SK-N-SH (cell line): ENCODE data around the gene UNC45A. TPM values are rescaled to one million over a fixed set of nuclear protein-coding genes. Genes with fewer than 3 reads are reported as not detected.
"Not testable (repeated sequence)": the region's sequence is repeated elsewhere in the genome, so short reads cannot be mapped to it uniquely, and the experiment has no call there.

ENCODE experiments used
- CTCF ChIA-PET: fragments of 300-600, 350-600 bp; formaldehyde crosslinking; extraction: SDS; loops from one replicate; lab custom pipeline; 2021; lab: Yijun Ruan, JAX
- POLR2A ChIA-PET: fragments of 350-600 bp; sonication (Branson Sonifier 250); formaldehyde crosslinking; extraction: SDS; loops from one replicate; lab custom pipeline; 2020; ENCODE audit warnings: antibody characterized with exemption, inconsistent platforms; lab: Yijun Ruan, JAX
- DNase-seq: peaks from one replicate; pipeline ENCODE4 v3.0.0; 2012
- H2AFZ ChIP-seq: fragments of 200-600 bp; sonication (generic); 2 replicates; pipeline ENCODE4 v1.8.1; 2016; ENCODE audit warnings: antibody characterized with exemption, mild to moderate bottlenecking, low read depth
- H3F3A ChIP-seq: fragments of 200-600 bp; sonication (generic); replicated peaks from 2 replicates; pipeline ENCODE3; 2016; ENCODE audit warnings: antibody characterized with exemption, mild to moderate bottlenecking; ENCODE audit not compliant: insufficient read depth
- H3K27ac ChIP-seq, 2 experiments: fragments of 200-500 bp in 1 of 2; fragments of 200-600 bp in 1 of 2; sonication (Bioruptor generic) in 1 of 2; sonication (generic), shearing (Covaris generic) in 1 of 2; 2 replicates each; pipeline versions ENCODE4 v1.5.1 to v1.6.1; 2014 to 2016; ENCODE audit warnings: low read depth in 2 of 2, inconsistent platforms in 1 of 2, low read length in 1 of 2, mild to moderate bottlenecking in 1 of 2, mixed read lengths in 1 of 2
- H3K27me3 ChIP-seq: fragments of 200-600 bp; sonication (generic), shearing (Covaris generic); 2 replicates; pipeline ENCODE4 v1.6.1; 2016; ENCODE audit warnings: mixed run types; ENCODE audit not compliant: insufficient read depth
- H3K36me3 ChIP-seq, 2 experiments: fragments of 200-500 bp in 1 of 2; fragments of 200-600 bp in 1 of 2; sonication (Bioruptor generic) in 1 of 2; sonication (generic) in 1 of 2; replicated peaks in 1 of 2; 2 replicates each; pipeline versions ENCODE3 to v1.5.1; 2014 to 2016; ENCODE audit warnings: low read length in 1 of 2, mild to moderate bottlenecking in 1 of 2; ENCODE audit not compliant: insufficient read depth in 2 of 2, control insufficient read depth in 1 of 2
- H3K4me1 ChIP-seq, 2 experiments: fragments of 200-500 bp in 1 of 2; fragments of 200-600 bp in 1 of 2; sonication (Bioruptor generic) in 1 of 2; sonication (generic), shearing (Covaris generic) in 1 of 2; 2 replicates each; pipeline versions ENCODE4 v1.5.1 to v1.6.1; 2014 to 2016; ENCODE audit warnings: low read depth in 1 of 2, low read length in 1 of 2, mixed run types in 1 of 2; ENCODE audit not compliant: insufficient read depth in 2 of 2, control insufficient read depth in 1 of 2
- H3K4me2 ChIP-seq: fragments of 200-600 bp; sonication (generic), shearing (Covaris generic); 2 replicates; pipeline ENCODE4 v1.6.1; 2017; ENCODE audit warnings: mixed run types
- H3K4me3 ChIP-seq, 2 experiments: fragments of 200-500 bp in 1 of 2; fragments of 200-600 bp in 1 of 2; sonication (Bioruptor generic) in 1 of 2; sonication (generic), shearing (Covaris generic) in 1 of 2; 2 replicates each; pipeline versions ENCODE4 v1.5.1 to v1.8.1; 2014 to 2016; ENCODE audit warnings: low read depth in 2 of 2, inconsistent platforms in 1 of 2, low read length in 1 of 2, mild to moderate bottlenecking in 1 of 2, mixed read lengths in 1 of 2, moderate library complexity in 1 of 2
- H3K79me2 ChIP-seq: fragments of 200-600 bp; sonication (generic); 2 replicates; pipeline ENCODE4 v1.8.1; 2017; ENCODE audit warnings: mild to moderate bottlenecking; ENCODE audit not compliant: insufficient read depth
- H3K9ac ChIP-seq: fragments of 200-600 bp; sonication (generic); 2 replicates; pipeline ENCODE4 v1.6.1; 2017; ENCODE audit warnings: mixed run types
- H3K9me2 ChIP-seq: fragments of 200-600 bp; sonication (generic); 2 replicates; pipeline ENCODE4 v1.6.1; 2017; ENCODE audit warnings: mixed run types
- H3K9me3 ChIP-seq: fragments of 200-600 bp; sonication (generic); 2 replicates; pipeline ENCODE4 v1.6.1; 2017; ENCODE audit warnings: mixed run types, mild to moderate bottlenecking, moderate library complexity
- H4K20me1 ChIP-seq: fragments of 200-600 bp; sonication (generic); 2 replicates; pipeline ENCODE4 v1.6.1; 2017; ENCODE audit warnings: mild to moderate bottlenecking, mixed run types; ENCODE audit not compliant: insufficient read depth
- EZH2phosphoT487 ChIP-seq: fragments of 200-600 bp; sonication (generic); IDR thresholded peaks from 2 replicates; pipeline ENCODE4 v1.6.1; 2017; ENCODE audit warnings: low read depth, mixed run types, mild to moderate bottlenecking, antibody characterized with exemption, moderate library complexity, borderline replicate concordance
- FOSL2 ChIP-seq: IDR thresholded peaks from 2 replicates; pipeline ENCODE4 v1.4.0; 2012; ENCODE audit warnings: low read depth, mild to moderate bottlenecking, moderate library complexity, borderline replicate concordance
- POLR2AphosphoS5 ChIP-seq: IDR thresholded peaks from 2 replicates; pipeline ENCODE4 v1.6.1; 2012; ENCODE audit warnings: low read depth, low read length
- RAD21 ChIP-seq: IDR thresholded peaks from 2 replicates; pipeline ENCODE4 v1.6.1; 2012; ENCODE audit warnings: mild to moderate bottlenecking, low read length
- SIN3A ChIP-seq: IDR thresholded peaks from 2 replicates; pipeline ENCODE4 v1.6.1; 2012; ENCODE audit warnings: low read depth, mild to moderate bottlenecking, low read length, moderate library complexity, borderline replicate concordance
- TEAD4 ChIP-seq: IDR thresholded peaks from 2 replicates; pipeline ENCODE4 v1.4.0; 2012; ENCODE audit warnings: mild to moderate bottlenecking, borderline replicate concordance; ENCODE audit not compliant: insufficient read depth
- USF2 ChIP-seq: fragments of 150-350 bp; IDR thresholded peaks from 2 replicates; pipeline ENCODE4 v1.6.1; 2017; ENCODE audit warnings: antibody characterized with exemption, low read length, low read depth, borderline replicate concordance
- WGBS: methylation state at CpG from one replicate; pipeline ENCODE4 v1.1.6; 2017; ENCODE audit warnings: low lambda C conversion rate; 5-methylcytosine and 5-hydroxymethylcytosine counted together
- polyA plus RNA-seq, 3 experiments: library from polyadenylated mRNA; depleted of rRNA; stranded (reverse); fragments of >200 nt; gene quantifications; 2 replicates each; pipeline ENCODE4 v1.2.3, GENCODE V29; 2012

The UNC45A gene
- polyA plus RNA-seq, 1 of the 3 experiments (the other 2 are of a cell fraction): 85.1 TPM

GRCh38 chr15:90922712-90923322 lies 12.3 kb upstream of the UNC45A start:
- H2AFZ ChIP-seq, H3K27ac ChIP-seq, H3K4me1 ChIP-seq, H4K20me1 ChIP-seq, H3K9me2 ChIP-seq, H3K4me3 ChIP-seq, H3K4me2 ChIP-seq, H3K27me3 ChIP-seq, DNase-seq, H3K9me3 ChIP-seq, H3K79me2 ChIP-seq, POLR2A ChIA-PET, H3F3A ChIP-seq, H3K9ac ChIP-seq: not testable (repeated sequence)
- CTCF ChIA-PET: interaction anchor here (0.7 to 4.0 kb wide), 3 partner anchors 11 to 99 kb away, joined by 3 to 46 read pairs (median 6); partner anchors contain the start of genes HDDC3, MAN2A2 and UNC45A
- 98% methylated on average over 7 of the region's 7 CpGs for WGBS
- H3K36me3 ChIP-seq: peaks cover 7 to 31% of the 10 kb centered on the region in 2 experiments

- ChIA-PET CTCF (no interaction called here), POLR2A (no interaction called here)
- Histone ChIP-seq H3K4me3 (no peak overlapping the region), H3K79me2 (no peaks in the 10 kb centered on the region), H3K9me2 (no peaks in the 10 kb centered on the region), H2AFZ (no peak overlapping the region), H3K9me3 (no peaks in the 10 kb centered on the region), H3F3A (no peaks in the 10 kb centered on the region), H3K9ac (no peak overlapping the region), H3K4me1 (peaks cover 0 to 3% of the 10 kb centered on the region in 2 experiments; a peak in 1 of 4 replicates), H4K20me1 (no peaks in the 10 kb centered on the region), H3K27ac (no peak overlapping the region), H3K4me2 (no peak overlapping the region), H3K27me3 (no peaks in the 10 kb centered on the region), H3K36me3 (peaks cover 7 to 19% of the 10 kb centered on the region in 2 experiments)
- TF ChIP-seq USF2 (no peak), EZH2phosphoT487 (no peak), FOSL2 (no peak), POLR2AphosphoS5 (no peak), SIN3A (no peak), RAD21 (no peak), TEAD4 (no peak)
- no peak for DNase-seq
- 90% methylated on average over 5 of the region's 5 CpGs for WGBS
These were observed 10.7 kb upstream of the UNC45A start for GRCh38 chr15:90924375-90924774.

- H3K27me3 ChIP-seq, H3K9me3 ChIP-seq, H4K20me1 ChIP-seq, H2AFZ ChIP-seq, H3K9me2 ChIP-seq, H3K27ac ChIP-seq, H3K4me2 ChIP-seq, H3K4me3 ChIP-seq, H3K79me2 ChIP-seq, DNase-seq, H3K9ac ChIP-seq, H3K36me3 ChIP-seq, POLR2A ChIA-PET: not testable (repeated sequence)
- CTCF ChIA-PET: interaction anchor here (0.9 kb wide), 1 partner anchor 29 kb away, joined by 3 read pairs; no protein-coding TSS in a partner anchor
- WGBS: 91% methylated on average over 10 of the region's 10 CpGs
- H3K4me1 ChIP-seq: peaks cover 6 to 16% of the 10 kb centered on the region in 2 experiments; a peak in 2 of 4 replicates
- peaks cover 14% of the 10 kb centered on the region for H3F3A ChIP-seq
These were observed 8.3 kb upstream of the UNC45A start for GRCh38 chr15:90926766-90927165.

- H3K4me2 ChIP-seq, H3K4me3 ChIP-seq, DNase-seq, CTCF ChIA-PET, H3K9ac ChIP-seq, H3K9me3 ChIP-seq, H4K20me1 ChIP-seq, H3K79me2 ChIP-seq, H3K27ac ChIP-seq, H3K9me2 ChIP-seq, H2AFZ ChIP-seq, H3K27me3 ChIP-seq, H3K36me3 ChIP-seq: not testable (repeated sequence)
- Histone ChIP-seq H3K4me1 (peaks cover 6 to 22% of the 10 kb centered on the region in 2 experiments; a peak in 2 of 4 replicates), H3F3A (peaks cover 22% of the 10 kb centered on the region)
- POLR2A ChIA-PET: interaction anchor here (0.7 kb wide), 1 partner anchor 26 kb away, joined by 4 read pairs; the partner anchor contains the start of gene RCCD1
- 97% methylated on average over 7 of the region's 7 CpGs for WGBS
These were observed 7.0 kb upstream of the UNC45A start for GRCh38 chr15:90928106-90928505.
